Measurements from ENCODE around the gene DISP1. TPM values are rescaled to one million over a fixed set of nuclear protein-coding genes. Genes with fewer than 3 reads are reported as not detected.

Gene DISP1
- total RNA-seq, 1 experiment from 2014 or later, result 6.6 TPM

GRCh38 chr1:222815440-222815765 lies 564 bp downstream of the DISP1 start:
- Mint-ChIP-seq H3K27me3 (ENCODE audit: insufficient read depth, unreplicated experiment) (no peaks in the 10 kb centered on the region), H3K36me3 (ENCODE audit: insufficient read depth, unreplicated experiment) (peaks cover 6% of the 10 kb centered on the region), H3K4me3 (ENCODE audit: unreplicated experiment) (peak overlapping the region; percentile 97), H3K27ac (ENCODE audit: unreplicated experiment) (peak overlapping the region; percentile 72), H3K4me1 (ENCODE audit: low read depth, unreplicated experiment) (peaks cover 19% of the 10 kb centered on the region), H3K9me3 (ENCODE audit: unreplicated experiment) (no peaks in the 10 kb centered on the region)
- no peaks in the 10 kb centered on the region for H3K9me3 ChIP-seq
- peak overlapping the region; percentile 55 for H3K4me3 ChIP-seq (ENCODE audit: low read depth, low read length)
- H3K4me1 ChIP-seq, result peaks cover 24% of the 10 kb centered on the region
- no peaks in the 10 kb centered on the region for H3K27me3 ChIP-seq (replicated peaks; ENCODE audit: control insufficient read depth, insufficient read depth, low read length)
- ChIA-PET POLR2A (no interaction called here), CTCF (no interaction called here)
- TF ChIP-seq, protein P1, sequence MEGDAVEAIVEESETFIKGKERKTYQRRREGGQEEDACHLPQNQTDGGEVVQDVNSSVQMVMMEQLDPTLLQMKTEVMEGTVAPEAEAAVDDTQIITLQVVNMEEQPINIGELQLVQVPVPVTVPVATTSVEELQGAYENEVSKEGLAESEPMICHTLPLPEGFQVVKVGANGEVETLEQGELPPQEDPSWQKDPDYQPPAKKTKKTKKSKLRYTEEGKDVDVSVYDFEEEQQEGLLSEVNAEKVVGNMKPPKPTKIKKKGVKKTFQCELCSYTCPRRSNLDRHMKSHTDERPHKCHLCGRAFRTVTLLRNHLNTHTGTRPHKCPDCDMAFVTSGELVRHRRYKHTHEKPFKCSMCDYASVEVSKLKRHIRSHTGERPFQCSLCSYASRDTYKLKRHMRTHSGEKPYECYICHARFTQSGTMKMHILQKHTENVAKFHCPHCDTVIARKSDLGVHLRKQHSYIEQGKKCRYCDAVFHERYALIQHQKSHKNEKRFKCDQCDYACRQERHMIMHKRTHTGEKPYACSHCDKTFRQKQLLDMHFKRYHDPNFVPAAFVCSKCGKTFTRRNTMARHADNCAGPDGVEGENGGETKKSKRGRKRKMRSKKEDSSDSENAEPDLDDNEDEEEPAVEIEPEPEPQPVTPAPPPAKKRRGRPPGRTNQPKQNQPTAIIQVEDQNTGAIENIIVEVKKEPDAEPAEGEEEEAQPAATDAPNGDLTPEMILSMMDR (IDR thresholded peaks at IDR 0.05; ENCODE audit: insufficient read depth in 1 of 2, low read depth in 1 of 2, low read length in 1 of 2, severe bottlenecking in 1 of 2, unreplicated experiment in 1 of 2), result no peak
- intact Hi-C loops (cut with micrococcal nuclease; ENCODE audit: unreplicated experiment), result no loop called here
- no peaks in the 10 kb centered on the region for H3K36me3 ChIP-seq (ENCODE audit: control insufficient read depth, insufficient read depth, low read length)
- TSS peak; percentile 51 for BruUV-seq (replicated peaks)
- DNase-seq, result no peak

- ChIA-PET POLR2A (no interaction called here), CTCF (no interaction called here)
- H3K27ac Mint-ChIP-seq (ENCODE audit: unreplicated experiment), result no peak overlapping the region
- no peaks in the 10 kb centered on the region for H3K9me3 Mint-ChIP-seq (ENCODE audit: unreplicated experiment)
- no peaks in the 10 kb centered on the region for H3K9me3 ChIP-seq
- TF ChIP-seq, protein P1 (IDR thresholded peaks at IDR 0.05; ENCODE audit: insufficient read depth in 1 of 2, low read depth in 1 of 2, low read length in 1 of 2, severe bottlenecking in 1 of 2, unreplicated experiment in 1 of 2), result no peak
- no TSS peak for BruUV-seq (replicated peaks)
- no peaks in the 10 kb centered on the region for H3K36me3 ChIP-seq (ENCODE audit: control insufficient read depth, insufficient read depth, low read length)
- peaks cover 16% of the 10 kb centered on the region; the same call in 1 of the 2 replicates for H3K4me1 ChIP-seq
- H3K27me3 Mint-ChIP-seq (ENCODE audit: insufficient read depth, unreplicated experiment), result no peaks in the 10 kb centered on the region
- no peak overlapping the region for H3K4me3 Mint-ChIP-seq (ENCODE audit: unreplicated experiment)
- intact Hi-C loops (cut with micrococcal nuclease; ENCODE audit: unreplicated experiment), result no loop called here
- no peak overlapping the region for H3K4me3 ChIP-seq (ENCODE audit: low read depth, low read length)
- DNase-seq, result no peak
- peaks cover 6% of the 10 kb centered on the region for H3K36me3 Mint-ChIP-seq (ENCODE audit: insufficient read depth, unreplicated experiment)
- H3K27me3 ChIP-seq (replicated peaks; ENCODE audit: control insufficient read depth, insufficient read depth, low read length), result no peaks in the 10 kb centered on the region
- peaks cover 19% of the 10 kb centered on the region for H3K4me1 Mint-ChIP-seq (ENCODE audit: low read depth, unreplicated experiment)
These were observed 2.7 kb downstream of the DISP1 start for GRCh38 chr1:222817529-222817928.

- no peak for DNase-seq
- peaks cover 21% of the 10 kb centered on the region for H3K4me1 Mint-ChIP-seq (ENCODE audit: low read depth, unreplicated experiment)
- no TSS peak for BruUV-seq (replicated peaks)
- TF ChIP-seq, protein P1 (IDR thresholded peaks at IDR 0.05; ENCODE audit: insufficient read depth in 1 of 2, low read depth in 1 of 2, low read length in 1 of 2, severe bottlenecking in 1 of 2, unreplicated experiment in 1 of 2), result no peak
- ChIA-PET CTCF (no interaction called here), POLR2A (no interaction called here)
- Histone ChIP-seq H3K27me3 (replicated peaks; ENCODE audit: control insufficient read depth, insufficient read depth, low read length) (no peaks in the 10 kb centered on the region), H3K9me3 (no peaks in the 10 kb centered on the region), H3K4me3 (ENCODE audit: low read depth, low read length) (no peak overlapping the region), H3K36me3 (ENCODE audit: control insufficient read depth, insufficient read depth, low read length) (no peaks in the 10 kb centered on the region), H3K4me1 (peaks cover 16% of the 10 kb centered on the region; the same call in 1 of the 2 replicates)
- H3K27me3 Mint-ChIP-seq (ENCODE audit: insufficient read depth, unreplicated experiment), result no peaks in the 10 kb centered on the region
- H3K4me3 Mint-ChIP-seq (ENCODE audit: unreplicated experiment), result no peak overlapping the region
- no peaks in the 10 kb centered on the region for H3K9me3 Mint-ChIP-seq (ENCODE audit: unreplicated experiment)
- no peak overlapping the region for H3K27ac Mint-ChIP-seq (ENCODE audit: unreplicated experiment)
- intact Hi-C loops (cut with micrococcal nuclease; ENCODE audit: unreplicated experiment), result no loop called here
- H3K36me3 Mint-ChIP-seq (ENCODE audit: insufficient read depth, unreplicated experiment), result peaks cover 6% of the 10 kb centered on the region
These were observed 3.3 kb downstream of the DISP1 start for GRCh38 chr1:222818171-222818570.

Data from Caco-2 (cell line).